GM18873 (cell line): Measurements from ENCODE around the gene GSTP1.
A peak's percentile ranks its signal among the peaks of the same experiment; 100 is the strongest.
"Not testable (repeated sequence)": the region's sequence is repeated elsewhere in the genome, so short reads cannot be mapped to it uniquely, and the experiment has no call there.

ENCODE experiments used
- ATAC-seq: cut with Tn5 transposase; IDR thresholded peaks from one replicate; pipeline ENCODE4 v1.9.1; 2021; ENCODE audit warnings: mild to moderate bottlenecking, moderate library complexity, moderate number of reproducible peaks; ENCODE audit not compliant: unreplicated experiment, low FRiP score

The GSTP1 gene

GRCh38 chr11:67562963-67563704 lies 20.5 kb upstream of the GSTP1 start:
- ATAC-seq: no peak

DNA sequence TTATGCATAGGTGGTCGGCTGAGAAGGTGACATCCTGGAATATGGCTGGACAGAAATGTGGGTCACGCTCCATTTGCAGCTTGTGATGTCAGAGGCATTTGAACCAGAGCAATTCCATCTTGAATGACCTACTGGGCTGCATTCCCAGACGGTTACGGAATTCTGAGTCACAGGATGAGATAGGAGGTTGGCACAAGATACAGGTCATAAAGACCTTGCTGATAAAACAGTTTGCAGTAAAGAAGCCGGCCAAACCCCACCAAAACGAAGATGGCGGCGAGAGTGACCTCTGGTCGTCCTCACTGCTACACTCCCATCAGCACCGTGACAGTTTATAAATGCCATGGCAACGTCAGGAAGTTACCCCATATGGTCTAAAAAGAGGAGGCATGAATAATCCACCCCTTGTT lies 19.9 kb upstream of the GSTP1 start:
- ATAC-seq: not testable (repeated sequence)

- no peak for ATAC-seq
Measured at GRCh38 chr11:67564230-67564629, 19.4 kb upstream of the GSTP1 start.

DNA sequence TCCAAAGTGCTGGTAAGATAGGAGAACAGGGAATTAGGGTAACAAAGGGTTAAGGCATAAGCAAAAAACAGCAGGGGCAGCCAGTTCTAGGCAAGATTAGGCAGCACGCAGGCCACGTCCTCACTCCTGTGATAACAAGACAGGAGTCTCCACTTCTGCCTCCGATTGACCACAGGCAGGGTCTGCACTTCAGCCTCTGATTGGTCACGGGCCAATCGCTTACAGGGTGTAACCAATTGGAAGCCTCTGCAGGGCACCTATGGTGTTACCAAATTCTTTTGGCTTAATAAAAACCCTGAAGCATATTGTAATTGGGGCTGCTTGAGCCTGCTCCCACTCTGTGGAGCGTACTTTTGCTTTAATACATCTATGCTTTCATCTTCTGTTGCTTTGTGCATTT lies 12.2 kb upstream of the GSTP1 start:
- no peak for ATAC-seq

GRCh38 chr11:67572305-67572704 lies 11.3 kb upstream of the GSTP1 start:
- ATAC-seq: no peak

GRCh38 chr11:67572747-67573419 lies 10.7 kb upstream of the GSTP1 start:
- ATAC-seq: no peak

GRCh38 chr11:67574938-67575337 lies 8.7 kb upstream of the GSTP1 start:
- no peak for ATAC-seq

DNA sequence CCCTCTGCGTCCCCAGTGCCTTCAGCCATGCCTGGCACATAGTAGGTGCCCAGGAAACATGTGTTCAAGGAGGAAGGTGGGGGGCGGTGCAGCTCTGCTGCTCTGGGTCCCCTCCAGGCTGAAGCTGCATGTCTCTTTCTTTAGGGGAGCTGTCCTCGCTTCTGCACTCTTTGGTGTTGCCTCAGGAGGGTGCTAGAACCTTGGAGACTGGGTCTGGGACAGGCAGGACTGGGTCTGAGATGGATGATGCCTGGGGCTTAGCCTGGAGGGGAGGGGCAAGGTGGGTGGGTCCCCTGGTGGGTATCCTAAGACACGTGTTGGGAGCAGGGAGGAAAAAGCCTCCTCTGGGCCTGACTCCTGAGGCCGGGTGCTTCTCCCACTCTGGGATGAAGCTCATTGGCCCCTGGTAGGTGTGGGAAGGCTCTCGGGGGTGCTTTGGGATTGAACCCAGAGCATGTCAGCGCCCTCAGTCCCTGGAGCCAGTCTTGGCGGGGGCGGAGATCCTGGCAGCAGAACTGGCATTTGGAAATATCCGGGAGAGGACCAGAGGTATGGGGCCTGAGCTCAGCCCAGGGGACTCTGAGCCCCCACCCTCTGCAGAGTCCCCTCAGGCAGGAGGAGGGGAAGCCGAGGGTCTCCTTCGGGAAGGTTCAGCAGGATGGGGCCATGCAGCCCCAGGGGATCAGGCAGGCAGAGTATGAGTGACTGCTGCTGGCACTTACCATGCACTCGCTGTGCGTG lies 6.7 kb upstream of the GSTP1 start:
- no peak for ATAC-seq

GRCh38 chr11:67577951-67578350 lies 5.7 kb upstream of the GSTP1 start:
- no peak for ATAC-seq

DNA sequence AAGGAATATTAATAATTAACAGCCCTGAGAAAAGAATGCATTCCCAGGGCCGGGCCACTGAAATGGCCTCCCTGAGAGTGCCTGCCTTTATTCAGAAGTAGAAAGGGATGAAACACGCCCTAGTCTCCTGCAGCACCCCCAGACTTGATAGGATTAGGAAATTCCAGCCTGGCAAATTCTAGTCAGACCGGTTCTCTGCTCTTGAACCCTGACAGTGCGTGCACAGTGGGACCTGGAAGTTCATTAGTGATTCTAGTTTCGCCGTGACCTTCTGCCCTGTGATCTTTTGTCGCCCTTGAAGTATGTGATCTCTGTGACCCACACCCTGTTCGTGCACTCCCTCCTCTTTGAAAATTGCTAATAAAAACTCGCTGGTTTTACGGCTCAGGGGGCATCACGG lies 2.1 kb upstream of the GSTP1 start:
- no peak for ATAC-seq

GRCh38 chr11:67582011-67582410 lies 1.6 kb upstream of the GSTP1 start:
- ATAC-seq: no peak

- ATAC-seq: no peak
Measured at GRCh38 chr11:67584205-67584880, 731 bp downstream of the GSTP1 start.

GRCh38 chr11:67584881-67585873 lies 1.6 kb downstream of the GSTP1 start:
- no peak for ATAC-seq

DNA sequence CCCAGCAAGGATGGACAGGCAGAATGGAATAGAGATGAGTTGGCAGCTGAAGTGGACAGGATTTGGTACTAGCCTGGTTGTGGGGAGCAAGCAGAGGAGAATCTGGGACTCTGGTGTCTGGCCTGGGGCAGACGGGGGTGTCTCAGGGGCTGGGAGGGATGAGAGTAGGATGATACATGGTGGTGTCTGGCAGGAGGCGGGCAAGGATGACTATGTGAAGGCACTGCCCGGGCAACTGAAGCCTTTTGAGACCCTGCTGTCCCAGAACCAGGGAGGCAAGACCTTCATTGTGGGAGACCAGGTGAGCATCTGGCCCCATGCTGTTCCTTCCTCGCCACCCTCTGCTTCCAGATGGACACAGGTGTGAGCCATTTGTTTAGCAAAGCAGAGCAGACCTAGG lies 2.3 kb downstream of the GSTP1 start:
- ATAC-seq: no peak

- no peak for ATAC-seq
Measured at GRCh38 chr11:67586568-67587250, 3.1 kb downstream of the GSTP1 start.

DNA sequence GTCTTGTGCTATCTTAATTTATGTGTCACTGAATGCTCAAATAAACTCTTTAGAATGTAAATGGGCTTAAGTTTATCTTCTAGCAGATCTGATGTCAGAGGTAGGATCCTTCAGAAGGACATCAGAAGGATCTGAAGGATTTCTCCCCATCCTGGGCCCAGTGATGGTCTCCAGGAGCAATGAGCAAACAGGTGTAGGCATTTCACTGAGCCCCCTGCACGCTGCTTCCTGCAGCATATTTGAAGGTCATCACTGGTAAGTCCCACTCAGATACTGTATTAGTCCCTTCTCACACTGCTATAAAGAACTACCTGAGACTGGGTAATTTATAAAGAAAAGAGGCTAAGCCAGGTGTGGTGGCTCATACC lies 4.5 kb downstream of the GSTP1 start:
- ATAC-seq: peak; percentile 21

GRCh38 chr11:67588899-67589415 lies 5.3 kb downstream of the GSTP1 start:
- ATAC-seq: not testable (repeated sequence)

DNA sequence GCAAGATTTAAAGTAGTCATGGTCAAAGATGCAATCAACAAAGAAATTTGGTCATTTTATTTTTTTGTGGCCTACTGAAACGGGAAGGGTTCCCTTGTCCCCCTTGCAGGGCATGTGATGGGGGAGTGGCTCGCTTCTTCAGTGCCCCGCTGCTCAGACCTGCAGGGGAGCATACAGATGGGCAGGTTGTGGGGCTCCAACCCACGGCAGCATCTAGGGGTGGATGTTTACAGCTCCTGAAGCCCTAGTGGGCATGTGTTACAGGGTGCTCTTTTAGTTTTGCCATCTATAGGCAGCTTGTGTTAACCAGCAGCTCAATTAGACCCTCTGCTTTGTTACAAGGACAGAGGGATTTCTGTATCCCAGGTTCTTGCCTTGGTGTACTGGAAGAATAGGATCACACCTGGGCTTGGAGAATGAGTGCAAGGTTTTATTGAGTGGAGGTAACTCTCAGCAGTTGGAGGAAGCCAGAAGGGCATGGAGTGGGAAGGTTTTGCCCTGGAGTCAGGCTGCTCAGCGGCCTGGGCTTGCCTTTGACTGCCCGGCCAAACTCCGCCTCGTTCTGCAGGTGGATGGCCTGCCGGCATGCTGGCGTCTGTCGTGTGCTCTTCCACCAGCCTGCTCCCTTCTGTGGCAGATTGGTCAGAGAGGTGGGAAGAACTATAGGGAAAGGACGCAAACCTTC lies 9.4 kb downstream of the GSTP1 start:
- ATAC-seq: no peak

DNA sequence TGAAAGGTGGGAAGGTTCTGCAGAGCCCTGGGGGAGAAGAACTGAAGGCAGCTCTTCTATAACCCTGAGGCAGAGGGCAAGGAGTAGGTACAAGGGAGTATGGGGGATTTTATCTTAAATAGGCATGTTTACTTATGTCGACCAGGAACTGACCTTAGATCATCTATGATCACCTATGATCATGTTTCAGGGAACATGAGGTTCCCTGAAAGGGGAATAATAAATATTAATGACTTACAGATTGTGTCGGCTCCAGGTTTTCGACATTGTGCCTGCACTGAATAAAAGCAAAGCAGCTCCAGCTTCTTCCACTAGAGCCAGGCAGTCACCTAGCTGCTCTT lies 9.9 kb downstream of the GSTP1 start:
- ATAC-seq: no peak
